ENCODE results near the gene PDP2.

Gene PDP2

GRCh38 chr16:66904428-66904845 is 24.1 kb downstream of the PDP2 start:
- no peak for DNase-seq (ENCODE audit: low spot score)

GRCh38 chr16:66904846-66905632 is 24.7 kb downstream of the PDP2 start:
- DNase-seq (ENCODE audit: low spot score), result no peak

- no peak for DNase-seq (ENCODE audit: low spot score)
Observed at GRCh38 chr16:66905633-66906539, 25.6 kb downstream of the PDP2 start.

- DNase-seq (ENCODE audit: low spot score), result no peak
Observed at GRCh38 chr16:66906916-66907836, 26.9 kb downstream of the PDP2 start.

- DNase-seq (ENCODE audit: low spot score), result no peak
Observed at GRCh38 chr16:66908116-66908515, 27.8 kb downstream of the PDP2 start.

- DNase-seq (ENCODE audit: low spot score), result no peak
Observed at GRCh38 chr16:66908762-66909559, 28.6 kb downstream of the PDP2 start.

- DNase-seq (ENCODE audit: low spot score), result no peak
Observed at GRCh38 chr16:66910175-66910940, 30.0 kb downstream of the PDP2 start.

GRCh38 chr16:66911112-66911511 is 30.8 kb downstream of the PDP2 start:
- no peak for DNase-seq (ENCODE audit: low spot score)

- no peak for DNase-seq (ENCODE audit: low spot score)
Observed at GRCh38 chr16:66911801-66912200, 31.5 kb downstream of the PDP2 start.

- DNase-seq (ENCODE audit: low spot score), result no peak
Observed at GRCh38 chr16:66913081-66913480, 32.8 kb downstream of the PDP2 start.

- no peak for DNase-seq (ENCODE audit: low spot score)
Observed at GRCh38 chr16:66913711-66914110, 33.4 kb downstream of the PDP2 start.

- DNase-seq (ENCODE audit: low spot score), result no peak
Observed at GRCh38 chr16:66914541-66914940, 34.2 kb downstream of the PDP2 start.

GRCh38 chr16:66915041-66915440 is 34.7 kb downstream of the PDP2 start:
- DNase-seq (ENCODE audit: low spot score), result no peak

GRCh38 chr16:66916518-66916917 is 36.2 kb downstream of the PDP2 start:
- DNase-seq (ENCODE audit: low spot score), result no peak

GRCh38 chr16:66917741-66918140 is 37.4 kb downstream of the PDP2 start:
- DNase-seq (ENCODE audit: low spot score), result no peak

- no peak for DNase-seq (ENCODE audit: low spot score)
Observed at GRCh38 chr16:66918355-66918754, 38.0 kb downstream of the PDP2 start.

GRCh38 chr16:66918803-66919568 is 38.7 kb downstream of the PDP2 start, which contains the start of gene CDH16:
CDH16 (minus strand) TSS chr16:66918885; CDS start chr16:66918065, 820 bp downstream.
- no peak for DNase-seq (ENCODE audit: low spot score)

GRCh38 chr16:66919569-66920298 is 39.4 kb downstream of the PDP2 start:
- no peak for DNase-seq (ENCODE audit: low spot score)

GRCh38 chr16:66920299-66920590 is 39.9 kb downstream of the PDP2 start:
- no peak for DNase-seq (ENCODE audit: low spot score)

All from ecto neural progenitor cell (in vitro differentiated cells).